ENCODE data around the gene DDO.

DDO gene

GRCh38 chr6:110432285-110432900 lies 17.0 kb upstream of the DDO start:
- no peak overlapping the region for H3K4me3 ChIP-seq (ENCODE audit: low read length)
- no peak for TF ChIP-seq ZNF274 (IDR thresholded peaks at IDR 0.05; ENCODE audit: low read depth, low read length)

GRCh38 chr6:110430741-110431140 lies 15.4 kb upstream of the DDO start:
- TF ChIP-seq ZNF274 (IDR thresholded peaks at IDR 0.05; ENCODE audit: low read depth, low read length): no peak
- no peak overlapping the region for H3K4me3 ChIP-seq (ENCODE audit: low read length)

DNA sequence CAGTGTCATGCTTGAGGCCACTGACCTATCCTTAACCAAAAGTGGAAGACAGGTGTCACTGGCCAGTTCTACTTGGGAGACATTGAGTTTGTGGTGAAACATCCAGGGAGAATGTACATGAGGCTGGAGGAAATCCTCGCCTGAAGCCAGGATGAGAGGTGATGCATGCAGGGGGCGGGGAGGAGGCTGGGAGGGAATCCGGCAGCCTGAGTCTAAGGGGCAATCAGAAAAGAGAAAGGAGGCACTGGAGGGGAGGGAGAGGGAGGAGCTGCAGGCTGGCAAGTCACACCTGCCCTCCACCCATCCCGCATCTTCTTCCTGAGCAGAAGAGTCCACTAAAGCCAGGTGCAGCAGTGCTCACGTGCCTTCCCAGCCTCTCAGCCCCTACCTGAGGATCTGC lies 14.9 kb upstream of the DDO start:
- H3K4me3 ChIP-seq (ENCODE audit: low read length): no peak overlapping the region
- TF ChIP-seq ZNF274 (IDR thresholded peaks at IDR 0.05; ENCODE audit: low read depth, low read length): no peak

GRCh38 chr6:110428153-110428552 lies 12.8 kb upstream of the DDO start:
- H3K4me3 ChIP-seq (ENCODE audit: low read length): no peak overlapping the region
- no peak for TF ChIP-seq ZNF274 (IDR thresholded peaks at IDR 0.05; ENCODE audit: low read depth, low read length)

- TF ChIP-seq ZNF274 (IDR thresholded peaks at IDR 0.05; ENCODE audit: low read depth, low read length): no peak
Observed at GRCh38 chr6:110425816-110426215, 10.4 kb upstream of the DDO start.

DNA sequence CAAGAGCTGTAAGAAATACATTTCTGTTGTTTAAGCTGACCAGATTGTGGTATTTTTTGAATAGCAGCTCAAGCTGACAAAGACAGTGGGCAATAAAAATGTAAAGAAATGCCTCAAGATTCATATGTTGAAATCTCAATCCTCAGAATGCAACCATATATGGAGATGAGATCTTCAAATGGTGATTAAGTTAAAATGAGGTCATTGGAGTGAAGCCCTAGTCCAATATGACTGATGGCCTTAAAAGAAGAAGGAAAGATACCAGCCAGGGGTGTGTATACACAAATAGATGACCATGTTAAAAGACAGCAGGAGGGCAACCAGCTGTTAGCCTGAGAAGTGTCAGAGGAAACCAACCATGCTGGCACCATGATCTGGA lies 7.1 kb upstream of the DDO start:
- TF ChIP-seq ZNF274 (IDR thresholded peaks at IDR 0.05; ENCODE audit: low read depth, low read length): no peak
- H3K4me3 ChIP-seq (ENCODE audit: low read length): no peak overlapping the region

More at GRCh38 chr6:110425816-110426215, 10.4 kb upstream of the DDO start:
- H3K4me3 ChIP-seq (ENCODE audit: low read length): no peak overlapping the region

DNA sequence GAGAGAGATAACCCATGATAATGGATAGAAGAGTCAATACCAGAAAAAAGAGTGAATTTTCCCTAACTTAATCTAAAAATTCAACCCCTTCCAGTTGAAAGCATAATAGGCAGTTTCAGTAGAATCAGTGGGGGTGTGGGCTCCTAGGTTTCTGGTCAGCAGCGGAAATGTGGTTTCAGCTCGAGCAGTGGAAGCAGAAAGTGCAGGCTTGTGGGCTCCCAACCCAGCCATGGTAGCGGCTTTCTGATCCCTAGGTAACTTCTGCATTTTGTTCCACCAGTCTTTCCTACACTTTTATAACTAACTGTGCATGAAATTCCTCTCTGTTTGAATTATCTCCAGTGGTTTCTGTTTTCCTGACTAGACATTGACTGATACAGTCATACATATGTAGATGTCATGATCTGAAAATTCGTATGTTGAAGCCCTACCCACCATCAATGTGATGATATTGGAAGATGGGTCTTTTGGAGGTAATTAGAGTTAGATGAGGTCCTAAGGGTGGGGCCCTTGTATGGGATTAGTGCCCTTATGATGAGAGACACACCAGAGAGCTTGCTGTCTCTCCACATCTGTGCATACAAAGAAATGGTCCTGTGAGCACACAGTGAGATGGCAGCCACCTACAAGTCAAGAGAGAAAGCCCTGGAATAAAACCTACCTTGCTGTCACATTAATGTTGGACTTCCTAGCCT lies 6.5 kb upstream of the DDO start:
- TF ChIP-seq ZNF274 (IDR thresholded peaks at IDR 0.05; ENCODE audit: low read depth, low read length): no peak
- H3K4me3 ChIP-seq (ENCODE audit: low read length): no peak overlapping the region

DNA sequence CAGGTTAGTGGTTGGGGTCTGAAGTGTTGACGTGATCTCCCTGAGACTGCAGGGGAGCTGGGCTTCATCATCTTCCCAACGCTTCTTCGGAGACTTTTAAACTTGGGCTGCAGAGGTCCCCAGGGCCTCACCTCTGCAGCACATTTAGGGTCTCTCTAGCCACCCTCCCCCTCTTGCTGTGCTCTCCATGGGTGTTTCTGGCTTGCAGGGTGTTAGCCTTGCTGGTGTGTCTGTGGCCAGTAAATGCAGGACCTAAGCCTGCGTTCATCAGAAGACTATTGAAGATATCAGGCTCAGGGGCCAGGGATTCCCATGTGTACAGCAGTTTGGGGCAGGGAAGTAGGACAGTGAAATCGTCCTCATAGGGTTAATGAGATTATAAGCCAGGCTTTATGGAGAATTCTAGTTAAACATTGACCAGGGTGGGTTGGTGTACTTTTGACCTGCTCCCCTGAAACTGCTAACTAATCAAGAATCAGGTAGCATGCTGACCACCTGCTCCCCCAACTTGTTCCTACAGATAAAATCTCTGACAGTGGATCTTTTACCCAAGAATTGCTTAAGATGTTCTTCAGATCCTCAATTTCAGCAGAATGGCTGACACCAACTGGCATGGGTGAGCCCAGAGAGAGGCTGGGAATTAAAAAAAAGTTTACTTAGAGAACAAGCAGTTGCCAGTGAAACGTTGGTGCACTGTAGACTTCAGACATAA lies 3.8 kb upstream of the DDO start:
- no peak overlapping the region for H3K4me3 ChIP-seq (ENCODE audit: low read length)
- no peak for TF ChIP-seq ZNF274 (IDR thresholded peaks at IDR 0.05; ENCODE audit: low read depth, low read length)

DNA sequence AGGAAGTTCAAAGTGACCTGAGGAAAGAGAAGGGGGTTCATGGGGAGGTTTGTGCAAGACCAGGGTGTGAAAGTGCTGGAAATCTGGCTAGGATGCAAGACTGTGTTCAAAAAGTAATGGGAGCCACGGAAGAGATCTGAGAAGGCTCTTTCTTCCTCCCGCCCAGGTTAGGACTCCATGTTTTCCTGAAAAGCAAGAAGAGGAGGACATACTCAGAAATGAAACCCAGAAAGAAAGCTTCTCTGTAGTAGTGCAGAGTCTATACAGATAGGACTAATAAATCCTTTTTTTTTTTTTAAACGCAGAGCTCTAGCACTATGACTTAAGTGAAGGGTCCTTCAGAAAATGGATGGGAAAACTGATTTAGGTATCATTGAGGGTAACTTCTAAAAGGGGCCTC lies 3.2 kb upstream of the DDO start:
- no peak overlapping the region for H3K4me3 ChIP-seq (ENCODE audit: low read length)
- no peak for TF ChIP-seq ZNF274 (IDR thresholded peaks at IDR 0.05; ENCODE audit: low read depth, low read length)

DNA sequence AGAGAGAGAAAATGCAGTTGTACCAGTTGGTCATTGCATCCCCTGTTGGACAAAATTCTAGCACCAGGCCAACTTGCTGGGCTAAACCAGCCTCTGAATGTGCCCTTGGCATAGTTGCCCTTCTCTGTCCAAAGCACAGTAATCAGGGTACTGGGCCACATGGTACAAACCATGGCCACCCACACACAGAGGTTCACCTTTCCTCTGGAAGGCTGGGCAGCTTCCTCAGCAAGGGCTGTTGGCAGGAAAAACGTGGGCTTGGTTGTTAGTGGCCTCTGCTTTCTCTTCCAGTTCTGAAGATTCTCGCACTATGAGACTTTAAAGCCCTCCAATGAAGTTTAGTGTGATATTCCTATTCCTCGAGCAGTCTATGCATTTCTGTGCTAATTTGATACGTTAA lies 706 bp downstream of the DDO start:
- no peak overlapping the region for H3K4me3 ChIP-seq (ENCODE audit: low read length)
- no peak for TF ChIP-seq ZNF274 (IDR thresholded peaks at IDR 0.05; ENCODE audit: low read depth, low read length)

DNA sequence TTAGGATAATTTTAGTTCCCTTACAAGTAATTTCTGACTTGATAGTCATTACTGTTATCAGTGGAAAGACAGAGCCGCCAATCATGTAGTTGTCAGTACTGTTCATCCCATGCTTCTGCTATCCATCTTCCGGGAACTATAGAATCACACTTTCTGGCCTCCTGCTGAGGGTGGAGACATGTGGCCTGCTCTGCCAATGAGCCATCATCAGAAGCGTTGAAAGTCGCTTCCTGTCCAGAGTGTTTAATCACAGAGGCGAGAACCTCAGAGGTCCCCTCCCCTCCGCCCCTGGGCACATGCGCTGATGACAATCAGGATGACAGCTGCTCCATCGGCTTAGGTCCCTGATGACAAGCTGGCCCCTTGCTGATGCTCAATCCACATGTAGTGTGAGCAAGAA lies 3.0 kb downstream of the DDO start:
- TF ChIP-seq ZNF274 (IDR thresholded peaks at IDR 0.05; ENCODE audit: low read depth, low read length): no peak
- H3K4me3 ChIP-seq (ENCODE audit: low read length): no peak overlapping the region

- H3K4me3 ChIP-seq (ENCODE audit: low read length): no peak overlapping the region
- no peak for TF ChIP-seq ZNF274 (IDR thresholded peaks at IDR 0.05; ENCODE audit: low read depth, low read length)
Observed at GRCh38 chr6:110410511-110410910, 4.9 kb downstream of the DDO start.

DNA sequence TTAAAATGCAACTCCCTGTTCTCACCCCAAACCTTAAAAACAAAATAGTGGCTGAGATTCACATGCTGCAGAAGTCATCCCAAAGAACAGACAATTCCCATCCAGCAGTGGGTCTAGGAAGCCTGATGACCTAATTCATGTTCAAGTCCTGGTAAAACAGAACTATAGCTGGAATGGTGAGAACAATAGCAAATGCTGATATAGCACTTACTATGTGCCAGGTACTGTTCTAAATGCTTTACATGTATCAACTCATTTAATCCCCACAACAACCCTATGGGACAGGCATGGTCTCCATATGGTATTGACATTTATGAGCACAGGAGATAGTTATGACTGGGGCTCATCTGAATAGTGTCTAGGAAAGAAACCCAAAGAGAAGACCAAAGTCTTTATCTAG lies 5.6 kb downstream of the DDO start:
- no peak overlapping the region for H3K4me3 ChIP-seq (ENCODE audit: low read length)
- TF ChIP-seq ZNF274 (IDR thresholded peaks at IDR 0.05; ENCODE audit: low read depth, low read length): no peak

DNA sequence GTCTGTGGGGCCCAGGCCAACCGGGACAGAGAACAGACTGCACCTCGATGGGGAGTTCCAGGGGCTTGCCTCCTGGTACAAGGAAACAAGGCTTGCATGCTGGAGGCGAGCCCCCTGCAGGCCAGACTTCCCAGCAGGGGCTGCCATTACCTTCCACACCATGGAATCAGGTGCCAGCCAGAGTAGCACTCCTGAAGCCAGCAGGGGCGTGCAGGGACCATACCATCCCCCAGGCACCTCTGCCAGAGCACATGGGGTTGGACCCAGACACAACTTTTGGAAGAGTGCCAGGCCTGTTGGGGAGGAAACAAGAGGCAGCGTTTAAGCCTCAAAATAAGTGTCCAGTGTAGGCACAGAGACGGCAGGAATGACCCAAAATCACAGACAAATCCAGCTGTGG lies 6.5 kb downstream of the DDO start:
- H3K4me3 ChIP-seq (ENCODE audit: low read length): no peak overlapping the region
- TF ChIP-seq ZNF274 (IDR thresholded peaks at IDR 0.05; ENCODE audit: low read depth, low read length): no peak

DNA sequence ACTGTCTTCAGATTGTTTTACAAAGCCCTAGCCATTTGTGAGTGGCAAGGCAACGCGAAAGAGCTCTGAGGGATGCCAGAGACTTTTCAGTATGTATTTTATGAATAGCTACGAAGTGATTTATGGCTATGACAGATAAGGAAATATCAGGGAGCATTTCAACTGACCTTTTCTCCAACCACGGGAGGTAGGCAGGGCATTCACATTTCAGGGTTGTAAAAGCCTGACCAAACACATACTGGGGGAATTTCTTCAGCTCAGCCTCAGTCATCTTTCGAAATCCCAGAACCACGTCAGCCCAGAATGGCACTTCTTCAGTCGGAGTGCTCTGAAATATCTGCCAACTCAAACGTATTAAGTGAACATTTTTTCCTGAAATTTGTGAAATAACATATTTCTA lies 10.8 kb downstream of the DDO start:
- no peak for TF ChIP-seq ZNF274 (IDR thresholded peaks at IDR 0.05; ENCODE audit: low read depth, low read length)
- no peak overlapping the region for H3K4me3 ChIP-seq (ENCODE audit: low read length)

Data from GM08714 (cell line).